Neural progenitor cell (in vitro differentiated cells): ENCODE results near the gene ASB1.

Experiments used
- EZH2 ChIP-seq: fragments of 200-600 bp; sonication (generic); IDR thresholded peaks from 2 replicates; pipeline ENCODE4 v1.6.1; 2017; ENCODE audit warnings: antibody characterized with exemption, mild to moderate bottlenecking, moderate library complexity
- TF ChIP-seq, protein P1 (sequence below): fragments of 200-600 bp; sonication (generic); IDR thresholded peaks from 2 replicates; pipeline ENCODE4 v1.5.1; 2017; ENCODE audit warnings: antibody characterized with exemption, mild to moderate bottlenecking

DNA sequence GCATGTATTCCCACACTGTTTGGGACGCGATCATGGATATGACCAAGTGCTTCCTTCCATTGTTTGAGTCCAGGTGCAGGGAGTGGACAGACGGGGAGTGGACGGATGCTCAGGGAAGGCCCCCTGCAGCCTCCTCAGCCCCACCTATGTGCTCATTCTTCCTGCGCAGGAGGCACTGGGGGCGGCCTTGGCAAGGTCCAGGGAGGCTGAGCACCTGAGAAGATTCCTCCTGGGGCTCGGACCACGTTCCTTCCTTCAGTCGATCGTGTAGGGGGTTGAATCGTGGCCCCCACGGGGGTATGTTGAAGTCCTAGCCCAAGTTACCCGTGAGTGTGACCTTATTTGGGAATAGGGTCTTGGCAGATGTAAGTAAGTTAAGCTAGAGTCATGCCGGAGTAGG, 60.4 kb downstream of the ASB1 start:
- TF ChIP-seq, protein P1, sequence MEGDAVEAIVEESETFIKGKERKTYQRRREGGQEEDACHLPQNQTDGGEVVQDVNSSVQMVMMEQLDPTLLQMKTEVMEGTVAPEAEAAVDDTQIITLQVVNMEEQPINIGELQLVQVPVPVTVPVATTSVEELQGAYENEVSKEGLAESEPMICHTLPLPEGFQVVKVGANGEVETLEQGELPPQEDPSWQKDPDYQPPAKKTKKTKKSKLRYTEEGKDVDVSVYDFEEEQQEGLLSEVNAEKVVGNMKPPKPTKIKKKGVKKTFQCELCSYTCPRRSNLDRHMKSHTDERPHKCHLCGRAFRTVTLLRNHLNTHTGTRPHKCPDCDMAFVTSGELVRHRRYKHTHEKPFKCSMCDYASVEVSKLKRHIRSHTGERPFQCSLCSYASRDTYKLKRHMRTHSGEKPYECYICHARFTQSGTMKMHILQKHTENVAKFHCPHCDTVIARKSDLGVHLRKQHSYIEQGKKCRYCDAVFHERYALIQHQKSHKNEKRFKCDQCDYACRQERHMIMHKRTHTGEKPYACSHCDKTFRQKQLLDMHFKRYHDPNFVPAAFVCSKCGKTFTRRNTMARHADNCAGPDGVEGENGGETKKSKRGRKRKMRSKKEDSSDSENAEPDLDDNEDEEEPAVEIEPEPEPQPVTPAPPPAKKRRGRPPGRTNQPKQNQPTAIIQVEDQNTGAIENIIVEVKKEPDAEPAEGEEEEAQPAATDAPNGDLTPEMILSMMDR, result no peak
- no peak for TF ChIP-seq EZH2
